GM23338 (cell line): Measurements from ENCODE around the gene PLCL1.

Source experiments
- CREB1 ChIP-seq: fragments of 250-450 bp; sonication (Bioruptor Pico); IDR thresholded peaks from 2 replicates; pipeline ENCODE4 v1.5.0; 2020; ENCODE audit warnings: low read depth, mild to moderate bottlenecking, moderate library complexity
- CTCF ChIP-seq, 2 experiments: fragments of 200-600 bp in 1 of 2; sonication (generic) in 1 of 2; conservative IDR thresholded peaks; 2 replicates each; pipeline versions ENCODE4 v1.5.1 to v1.6.1; 2016 to 2017; ENCODE audit warnings: antibody characterized with exemption in 2 of 2, low read depth in 2 of 2, mild to moderate bottlenecking in 2 of 2, moderate library complexity in 1 of 2
- ETS1 ChIP-seq: IDR thresholded peaks from 2 replicates; pipeline ENCODE4 v1.6.1; 2016; ENCODE audit warnings: antibody characterized with exemption
- EZH2 ChIP-seq: fragments of 200-600 bp; sonication (generic); IDR thresholded peaks from one replicate; pipeline ENCODE4 v1.8.0; 2017; ENCODE audit warnings: antibody characterized with exemption, mild to moderate bottlenecking, low read depth; ENCODE audit not compliant: unreplicated experiment
- EZH2phosphoT487 ChIP-seq: fragments of 200-600 bp; sonication (generic); IDR thresholded peaks from one replicate; pipeline ENCODE4 v1.8.1; 2018; ENCODE audit warnings: antibody characterized with exemption; ENCODE audit not compliant: unreplicated experiment
- JUNB ChIP-seq: IDR thresholded peaks from one replicate; pipeline ENCODE4 v1.6.1; 2016; ENCODE audit warnings: antibody characterized with exemption; ENCODE audit not compliant: unreplicated experiment
- NANOG ChIP-seq: IDR thresholded peaks from 2 replicates; pipeline ENCODE4 v1.6.1; 2016; ENCODE audit warnings: antibody characterized with exemption, borderline replicate concordance
- POLR2AphosphoS5 ChIP-seq: IDR thresholded peaks from 2 replicates; pipeline ENCODE4 v1.6.1; 2016; ENCODE audit warnings: antibody characterized with exemption, low read depth
- REST ChIP-seq: IDR thresholded peaks from one replicate; pipeline ENCODE4 v1.6.1; 2018; ENCODE audit warnings: antibody characterized with exemption; ENCODE audit not compliant: unreplicated experiment
- STAT1 ChIP-seq: IDR thresholded peaks from one replicate; pipeline ENCODE4 v1.6.1; 2016; ENCODE audit warnings: antibody characterized with exemption; ENCODE audit not compliant: unreplicated experiment
- ZNF114 ChIP-seq: fragments of 250-450 bp; sonication (Bioruptor Pico); IDR thresholded peaks from 2 replicates; pipeline ENCODE4 v1.5.0; 2020; ENCODE audit warnings: mild to moderate bottlenecking, moderate library complexity
- ZNF331 ChIP-seq: fragments of 250-450 bp; sonication (Bioruptor Pico); IDR thresholded peaks from 2 replicates; pipeline ENCODE4 v1.5.0; 2020; ENCODE audit warnings: low read depth, mild to moderate bottlenecking, moderate library complexity
- ZNF462 ChIP-seq: fragments of 250-450 bp; sonication (Bioruptor Pico); IDR thresholded peaks from 2 replicates; pipeline ENCODE4 v1.5.0; 2020; ENCODE audit warnings: mild to moderate bottlenecking, moderate library complexity

- TF ChIP-seq CTCF (conservative IDR thresholded peaks at IDR 0.05; ENCODE audit: low read depth in 2 of 2) (no peak), EZH2 (no peak), POLR2AphosphoS5 (no peak), ZNF462 (CRISPR knock-in tag) (no peak), EZH2phosphoT487 (no peak), REST (no peak), CREB1 (no peak), STAT1 (no peak), ZNF114 (CRISPR knock-in tag) (no peak), NANOG (no peak), JUNB (no peak), ZNF331 (CRISPR knock-in tag) (no peak), ETS1 (no peak)
These were observed 107.3 kb downstream of the PLCL1 start for GRCh38 chr2:197911667-197912066.
